Activated T-helper 17 cell treated with anti-CD3 and anti-CD28 coated beads, Interleukin-2, amount 50 U/mL, for 72 hours (primary cell): ENCODE data around the gene TCP1. TPM values are rescaled to one million over a fixed set of nuclear protein-coding genes. Genes with fewer than 3 reads are reported as not detected.

Experiments used
- ATAC-seq: fragments of 150-1000 bp; cut with Tn5 transposase; replicated peaks from 2 replicates; pipeline ENCODE4 v1.10.0; 2021; ENCODE audit warnings: mild to moderate bottlenecking, moderate library complexity
- H3K27ac Mint-ChIP-seq: one replicate; pipeline ENCODE4 v1.8.0; 2022; ENCODE audit warnings: mixed read lengths
- H3K27me3 Mint-ChIP-seq: one replicate; pipeline ENCODE4 v1.8.0; 2022; ENCODE audit warnings: mixed read lengths
- H3K36me3 Mint-ChIP-seq: one replicate; pipeline ENCODE4 v1.8.0; 2022; ENCODE audit warnings: low read depth, mild to moderate bottlenecking, mixed read lengths
- H3K4me1 Mint-ChIP-seq: one replicate; pipeline ENCODE4 v1.8.0; 2022; ENCODE audit warnings: mixed read lengths
- H3K4me3 Mint-ChIP-seq: one replicate; pipeline ENCODE4 v1.8.0; 2022; ENCODE audit warnings: mild to moderate bottlenecking, mixed read lengths
- H3K9me3 Mint-ChIP-seq: one replicate; pipeline ENCODE4 v1.8.0; 2022; ENCODE audit warnings: mixed read lengths
- total RNA-seq, 2 donors: library from RNA; stranded (reverse); gene quantifications; one replicate each; pipeline ENCODE4 v1.2.3, GENCODE V29; 2022

TCP1 gene
- total RNA-seq, 2 donors from 2014 or later: 321 to 554 TPM

DNA sequence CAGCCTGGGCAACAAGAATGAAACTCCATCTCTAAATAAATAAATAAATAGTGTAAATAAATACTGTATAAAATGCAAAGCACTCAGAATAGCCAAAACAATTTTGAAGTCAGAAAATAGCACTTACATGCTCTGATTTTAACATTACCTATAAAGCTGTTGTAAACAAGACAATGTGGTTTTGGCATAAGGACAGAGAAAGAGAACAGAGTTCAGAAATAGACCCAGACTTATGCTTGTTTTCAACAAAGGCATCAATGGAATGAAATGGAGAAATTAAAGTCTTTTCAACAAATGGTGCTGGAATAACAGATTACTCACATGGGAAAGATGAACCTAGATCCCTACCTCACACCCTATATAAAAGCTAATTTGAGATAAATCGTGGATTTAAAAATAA lies 17.2 kb downstream of the TCP1 start:
- Mint-ChIP-seq H3K27me3 (no peaks in the 10 kb centered on the region), H3K4me1 (no peaks in the 10 kb centered on the region), H3K4me3 (no peak overlapping the region), H3K36me3 (peaks cover 87% of the 10 kb centered on the region), H3K27ac (no peak overlapping the region), H3K9me3 (no peaks in the 10 kb centered on the region)
- no peak for ATAC-seq

DNA sequence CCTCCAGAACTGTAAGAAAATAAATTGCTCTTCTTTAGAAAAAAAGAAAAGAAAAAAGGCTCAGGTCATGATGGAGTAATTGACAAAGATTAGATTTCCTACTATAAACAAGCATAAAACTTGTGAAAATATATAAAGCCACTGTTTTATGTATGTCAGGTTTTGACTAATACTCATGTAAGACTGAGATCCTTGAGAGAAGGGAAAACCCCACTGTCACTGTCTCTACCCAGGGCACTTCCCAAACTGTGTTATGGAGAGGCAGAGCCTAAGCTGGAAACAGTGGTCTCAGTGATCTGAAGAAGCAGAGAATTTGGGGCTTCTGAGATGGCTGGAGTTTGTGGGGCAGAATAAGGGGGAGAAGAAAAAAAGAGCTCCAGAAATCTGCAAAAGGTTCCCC lies 19.9 kb downstream of the TCP1 start:
- ATAC-seq: peak; percentile 84
- H3K36me3 Mint-ChIP-seq: peaks cover 87% of the 10 kb centered on the region
- no peaks in the 10 kb centered on the region for H3K27me3 Mint-ChIP-seq
- no peaks in the 10 kb centered on the region for H3K4me1 Mint-ChIP-seq
- H3K9me3 Mint-ChIP-seq: no peaks in the 10 kb centered on the region
- peak overlapping the region; percentile 42 for H3K27ac Mint-ChIP-seq
- no peak overlapping the region for H3K4me3 Mint-ChIP-seq

GRCh38 chr6:159766906-159767305 lies 22.5 kb downstream of the TCP1 start:
- Mint-ChIP-seq H3K27ac (peak overlapping the region; percentile 15), H3K27me3 (no peaks in the 10 kb centered on the region), H3K36me3 (peaks cover 100% of the 10 kb centered on the region), H3K9me3 (no peaks in the 10 kb centered on the region), H3K4me1 (peaks cover 5% of the 10 kb centered on the region), H3K4me3 (no peak overlapping the region)
- ATAC-seq: no peak

DNA sequence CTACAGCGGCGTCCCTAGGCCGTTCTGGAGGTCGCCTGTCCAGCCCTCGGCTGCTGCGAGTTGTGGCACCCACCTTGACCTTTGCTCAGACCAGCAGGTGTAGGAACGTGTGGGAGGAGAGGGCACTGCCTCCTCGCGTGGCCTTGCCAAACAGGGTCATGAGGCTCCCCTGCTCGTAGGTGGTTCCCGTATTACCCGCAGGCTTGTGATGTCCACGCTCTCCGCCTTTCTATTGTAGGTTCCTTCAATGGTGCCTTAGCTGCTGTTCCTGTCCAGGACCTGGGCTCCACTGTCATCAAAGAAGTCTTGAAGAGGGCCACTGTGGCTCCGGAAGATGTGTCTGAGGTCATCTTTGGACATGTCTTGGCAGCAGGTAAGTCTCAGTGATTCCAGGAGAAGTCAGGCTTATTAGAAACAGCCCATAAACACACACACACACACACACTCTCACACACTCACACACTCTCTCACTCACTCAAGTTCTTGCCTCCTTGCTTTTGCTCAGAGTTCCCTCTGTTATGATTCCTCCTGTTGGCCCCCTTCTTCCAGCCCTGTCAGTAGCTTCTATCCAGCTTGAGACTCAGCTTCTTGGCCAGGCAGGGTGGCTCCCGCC lies 26.6 kb downstream of the TCP1 start:
- Mint-ChIP-seq H3K4me1 (peaks cover 25% of the 10 kb centered on the region), H3K4me3 (peak overlapping the region; percentile 90), H3K36me3 (peaks cover 90% of the 10 kb centered on the region), H3K9me3 (no peaks in the 10 kb centered on the region), H3K27ac (peak overlapping the region; percentile 94), H3K27me3 (no peaks in the 10 kb centered on the region)
- no peak for ATAC-seq

GRCh38 chr6:159761873-159762680 lies 27.3 kb downstream of the TCP1 start, which contains the start of gene ACAT2:
Gene ACAT2, plus strand, starts transcription at chr6:159762045. Its CDS starts 43 bp downstream, at chr6:159762088.
- H3K27ac Mint-ChIP-seq: peak within 1 kb of the TSS; percentile 94
- peak within 1 kb of the TSS; percentile 90 for H3K4me3 Mint-ChIP-seq

GRCh38 chr6:159761129-159761872 lies 28.1 kb downstream of the TCP1 start:
- H3K27ac Mint-ChIP-seq: peak overlapping the region; percentile 94
- no peaks in the 10 kb centered on the region for H3K9me3 Mint-ChIP-seq
- H3K4me1 Mint-ChIP-seq: peaks cover 25% of the 10 kb centered on the region
- peak; percentile 1 for ATAC-seq
- peak overlapping the region; percentile 90 for H3K4me3 Mint-ChIP-seq
- H3K36me3 Mint-ChIP-seq: peaks cover 90% of the 10 kb centered on the region
- H3K27me3 Mint-ChIP-seq: no peaks in the 10 kb centered on the region

More at GRCh38 chr6:159761873-159762680, 27.3 kb downstream of the TCP1 start, which contains the start of gene ACAT2:
- Mint-ChIP-seq H3K4me1 (peaks cover 25% of the 10 kb centered on the region), H3K9me3 (no peaks in the 10 kb centered on the region), H3K36me3 (peaks cover 90% of the 10 kb centered on the region), H3K27me3 (no peaks in the 10 kb centered on the region)
- peak; percentile 98 for ATAC-seq

- H3K36me3 Mint-ChIP-seq: peaks cover 90% of the 10 kb centered on the region
- ATAC-seq: no peak
- H3K4me3 Mint-ChIP-seq: peak overlapping the region; percentile 90
- peak overlapping the region; percentile 94 for H3K27ac Mint-ChIP-seq
- H3K9me3 Mint-ChIP-seq: no peaks in the 10 kb centered on the region
- H3K27me3 Mint-ChIP-seq: no peaks in the 10 kb centered on the region
- H3K4me1 Mint-ChIP-seq: peaks cover 25% of the 10 kb centered on the region
These were observed 28.8 kb downstream of the TCP1 start for GRCh38 chr6:159760602-159761057.

GRCh38 chr6:159759645-159760044 lies 29.8 kb downstream of the TCP1 start:
- ATAC-seq: no peak
- H3K27me3 Mint-ChIP-seq: no peaks in the 10 kb centered on the region
- H3K4me3 Mint-ChIP-seq: peak overlapping the region; percentile 90
- H3K4me1 Mint-ChIP-seq: peaks cover 25% of the 10 kb centered on the region
- no peaks in the 10 kb centered on the region for H3K9me3 Mint-ChIP-seq
- peak overlapping the region; percentile 3 for H3K27ac Mint-ChIP-seq
- H3K36me3 Mint-ChIP-seq: peaks cover 90% of the 10 kb centered on the region

GRCh38 chr6:159758031-159759001 lies 31.1 kb downstream of the TCP1 start:
- Mint-ChIP-seq H3K9me3 (no peaks in the 10 kb centered on the region), H3K27ac (peak overlapping the region; percentile 67), H3K4me1 (peaks cover 25% of the 10 kb centered on the region), H3K27me3 (no peaks in the 10 kb centered on the region), H3K4me3 (no peak overlapping the region), H3K36me3 (peaks cover 90% of the 10 kb centered on the region)
- no peak for ATAC-seq

- Mint-ChIP-seq H3K36me3 (peaks cover 93% of the 10 kb centered on the region), H3K9me3 (no peaks in the 10 kb centered on the region), H3K4me1 (peaks cover 20% of the 10 kb centered on the region), H3K4me3 (no peak overlapping the region), H3K27ac (no peak overlapping the region), H3K27me3 (no peaks in the 10 kb centered on the region)
- ATAC-seq: no peak
These were observed 32.9 kb downstream of the TCP1 start for GRCh38 chr6:159756508-159756907.

DNA sequence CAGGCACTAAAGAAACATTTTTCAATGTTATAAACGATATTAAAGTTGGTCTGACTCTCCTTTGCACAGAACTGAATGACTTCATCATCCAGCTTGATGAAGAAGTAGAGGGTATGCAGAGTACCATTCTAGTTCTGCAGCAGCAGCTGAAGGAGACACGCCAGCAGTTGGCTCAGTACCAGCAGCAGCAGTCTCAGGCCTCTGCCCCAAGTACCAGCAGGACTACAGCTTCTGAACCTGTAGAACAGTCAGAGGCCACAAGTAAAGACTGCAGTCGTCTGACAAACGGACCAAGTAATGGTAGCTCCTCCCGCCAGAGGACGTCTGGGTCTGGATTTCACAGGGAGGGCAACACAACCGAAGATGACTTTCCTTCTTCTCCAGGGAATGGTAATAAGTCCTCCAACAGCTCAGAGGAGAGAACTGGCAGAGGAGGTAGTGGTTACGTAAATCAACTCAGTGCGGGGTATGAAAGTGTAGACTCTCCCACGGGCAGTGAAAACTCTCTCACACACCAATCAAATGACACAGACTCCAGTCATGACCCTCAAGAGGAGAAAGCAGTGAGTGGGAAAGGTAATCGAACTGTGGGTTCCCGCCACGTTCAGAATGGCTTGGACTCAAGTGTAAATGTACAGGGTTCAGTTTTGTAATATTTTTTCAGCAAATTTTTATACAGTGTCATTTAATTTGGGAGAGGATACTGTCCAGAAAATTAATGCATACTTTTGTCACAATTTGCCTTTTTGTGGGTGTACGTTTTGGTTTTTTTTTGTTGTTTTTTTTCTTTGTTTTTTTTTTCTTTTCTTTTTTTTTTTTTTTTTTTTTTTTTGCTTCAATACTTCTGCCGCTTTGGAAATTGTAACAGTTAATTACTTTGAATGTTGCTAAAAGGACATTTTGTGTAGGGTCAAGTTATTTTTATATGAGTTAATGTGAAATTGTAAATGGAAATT lies 34.2 kb downstream of the TCP1 start:
- Mint-ChIP-seq H3K9me3 (no peaks in the 10 kb centered on the region), H3K4me3 (no peak overlapping the region), H3K27me3 (no peaks in the 10 kb centered on the region), H3K36me3 (peaks cover 94% of the 10 kb centered on the region), H3K27ac (no peak overlapping the region), H3K4me1 (peaks cover 10% of the 10 kb centered on the region)
- ATAC-seq: no peak

- no peak for ATAC-seq
- Mint-ChIP-seq H3K9me3 (no peaks in the 10 kb centered on the region), H3K36me3 (peaks cover 96% of the 10 kb centered on the region), H3K4me3 (no peak overlapping the region), H3K27ac (no peak overlapping the region), H3K27me3 (no peaks in the 10 kb centered on the region), H3K4me1 (peaks cover 4% of the 10 kb centered on the region)
These were observed 35.0 kb downstream of the TCP1 start for GRCh38 chr6:159754401-159754800.
